Urinary bladder (tissue), 4 donors: ENCODE data around the gene ASPRV1. TPM values are rescaled to one million over a fixed set of nuclear protein-coding genes. Genes with fewer than 3 reads are reported as not detected.

Experiments used
- DNase-seq: peaks from one replicate; pipeline ENCODE4 v3.0.0-alpha.2; 2015; ENCODE audit errors: extremely low spot score
- H3K27ac ChIP-seq: one replicate; pipeline ENCODE4 v1.5.1; 2013; ENCODE audit warnings: low read depth, mild to moderate bottlenecking, moderate library complexity
- H3K36me3 ChIP-seq: one replicate; pipeline ENCODE4 v1.6.1; 2013; ENCODE audit warnings: mild to moderate bottlenecking, moderate library complexity; ENCODE audit not compliant: insufficient read depth
- H3K4me1 ChIP-seq: one replicate; pipeline ENCODE4 v1.6.1; 2013; ENCODE audit warnings: mild to moderate bottlenecking, moderate library complexity; ENCODE audit not compliant: insufficient read depth
- H3K4me3 ChIP-seq: one replicate; pipeline ENCODE4 v1.5.1; 2013; ENCODE audit warnings: low read depth, low read length
- WGBS: extraction: QIAGEN DNeasy Blood & Tissue Kit; methylation state at CpG from one replicate; pipeline ENCODE4 v1.1.7; 2013; 5-methylcytosine and 5-hydroxymethylcytosine counted together
- polyA plus RNA-seq: library from polyadenylated mRNA; stranded (reverse); fragments of 200-250 nt; gene quantifications from one replicate; pipeline ENCODE4 v1.2.3, GENCODE V29; 2013
- total RNA-seq: library from RNA; depleted of rRNA; stranded (reverse); fragments of >200 nt; gene quantifications from one replicate; pipeline ENCODE4 v1.2.3, GENCODE V29; 2014
- donor health status: healthy with polysubstance abuse.
- donor health status: healthy.

Gene ASPRV1
- total and polyA plus RNA-seq, 2 donors = 1.9 to 2.9 TPM

- Histone ChIP-seq H3K4me3 (no peak overlapping the region), H3K36me3 (peaks cover 5% of the 10 kb centered on the region), H3K4me1 (no peaks in the 10 kb centered on the region), H3K27ac (no peak overlapping the region)
- WGBS = 97% methylated on average over 5 of the region's 5 CpGs
- DNase-seq = no peak
These were observed 26.4 kb downstream of the ASPRV1 start for GRCh38 chr2:69935011-69935410.

GRCh38 chr2:69934614-69934908 lies 26.9 kb downstream of the ASPRV1 start:
- 45% methylated on average over 1 of the region's 1 CpG for WGBS

GRCh38 chr2:69933839-69934613 lies 27.4 kb downstream of the ASPRV1 start:
- WGBS = 50% methylated on average over 4 of the region's 4 CpGs
- Histone ChIP-seq H3K36me3 (peaks cover 5% of the 10 kb centered on the region), H3K4me1 (no peaks in the 10 kb centered on the region), H3K4me3 (no peak overlapping the region), H3K27ac (no peak overlapping the region)
- DNase-seq = no peak

More at GRCh38 chr2:69934614-69934908, 26.9 kb downstream of the ASPRV1 start:
- H3K36me3 ChIP-seq = peaks cover 5% of the 10 kb centered on the region
- no peak overlapping the region for H3K4me3 ChIP-seq
- DNase-seq = no peak
- H3K27ac ChIP-seq = no peak overlapping the region
- H3K4me1 ChIP-seq = no peaks in the 10 kb centered on the region

GRCh38 chr2:69933254-69933828 lies 28.1 kb downstream of the ASPRV1 start:
- DNase-seq = no peak
- Histone ChIP-seq H3K36me3 (peaks cover 5% of the 10 kb centered on the region), H3K4me3 (no peak overlapping the region), H3K4me1 (no peaks in the 10 kb centered on the region), H3K27ac (no peak overlapping the region)

GRCh38 chr2:69932596-69932922 lies 28.9 kb downstream of the ASPRV1 start:
- no peak overlapping the region for H3K27ac ChIP-seq
- peaks cover 3% of the 10 kb centered on the region for H3K36me3 ChIP-seq
- DNase-seq = no peak
- no peak overlapping the region for H3K4me3 ChIP-seq
- H3K4me1 ChIP-seq = no peaks in the 10 kb centered on the region
- 68% methylated on average over 1 of the region's 1 CpG for WGBS

- H3K4me1 ChIP-seq = no peaks in the 10 kb centered on the region
- DNase-seq = no peak
- peaks cover 3% of the 10 kb centered on the region for H3K36me3 ChIP-seq
- 82% methylated on average over 7 of the region's 7 CpGs for WGBS
- no peak overlapping the region for H3K4me3 ChIP-seq
- H3K27ac ChIP-seq = no peak overlapping the region
These were observed 29.4 kb downstream of the ASPRV1 start for GRCh38 chr2:69931832-69932595.

GRCh38 chr2:69926849-69927515 lies 34.4 kb downstream of the ASPRV1 start:
- Histone ChIP-seq H3K36me3 (peaks cover 2% of the 10 kb centered on the region), H3K27ac (no peak overlapping the region), H3K4me3 (no peak overlapping the region), H3K4me1 (no peaks in the 10 kb centered on the region)
- 95% methylated on average over 3 of the region's 3 CpGs for WGBS
- no peak for DNase-seq

GRCh38 chr2:69923116-69923515 lies 38.3 kb downstream of the ASPRV1 start:
- no peak overlapping the region for H3K4me3 ChIP-seq
- WGBS = 96% methylated on average over 3 of the region's 3 CpGs
- peaks cover 2% of the 10 kb centered on the region for H3K36me3 ChIP-seq
- H3K27ac ChIP-seq = no peak overlapping the region
- no peaks in the 10 kb centered on the region for H3K4me1 ChIP-seq
- DNase-seq = no peak

- peaks cover 2% of the 10 kb centered on the region for H3K36me3 ChIP-seq
- no peak for DNase-seq
- no peak overlapping the region for H3K4me3 ChIP-seq
- WGBS = 78% methylated on average over 3 of the region's 3 CpGs
- H3K27ac ChIP-seq = no peak overlapping the region
- H3K4me1 ChIP-seq = no peaks in the 10 kb centered on the region
These were observed 43.0 kb downstream of the ASPRV1 start for GRCh38 chr2:69918401-69918800.

- WGBS = 52% methylated on average over 3 of the region's 3 CpGs
- no peaks in the 10 kb centered on the region for H3K36me3 ChIP-seq
- no peak overlapping the region for H3K4me3 ChIP-seq
- H3K4me1 ChIP-seq = no peaks in the 10 kb centered on the region
- H3K27ac ChIP-seq = no peak overlapping the region
- DNase-seq = no peak
These were observed 43.6 kb downstream of the ASPRV1 start for GRCh38 chr2:69917852-69918251.

GRCh38 chr2:69916106-69916505 lies 45.3 kb downstream of the ASPRV1 start:
- H3K27ac ChIP-seq = no peak overlapping the region
- H3K36me3 ChIP-seq = no peaks in the 10 kb centered on the region
- WGBS = 34% methylated on average over 2 of the region's 2 CpGs
- H3K4me3 ChIP-seq = peak overlapping the region; percentile 92
- H3K4me1 ChIP-seq = no peaks in the 10 kb centered on the region
- DNase-seq = no peak

GRCh38 chr2:69914950-69915945 lies 46.2 kb downstream of the ASPRV1 start, which contains the start of gene MXD1:
Gene MXD1 (plus strand): TSS chr2:69915109. CDS start chr2:69915331, 222 bp downstream.
- Histone ChIP-seq H3K4me1 (no peaks in the 10 kb centered on the region), H3K27ac (peak within 1 kb of the TSS; percentile 94), H3K36me3 (no peaks in the 10 kb centered on the region), H3K4me3 (peak within 1 kb of the TSS; percentile 92)
- under 1% methylated on average over 81 of the region's 81 CpGs for WGBS
- DNase-seq = peak; percentile 100
